NCI-H748 (cell line): ENCODE data around the gene AFF3.
A peak's percentile ranks its signal among the peaks of the same experiment; 100 is the strongest.

Experiments
- DNase-seq: peaks from one replicate; lab custom pipeline; 2025; ENCODE audit not compliant: unreplicated experiment; lab: John Stamatoyannopoulos, UW

The AFF3 gene

GRCh38 chr2:100013892-100014677 lies 128.3 kb downstream of the AFF3 start:
- no peak for DNase-seq

- no peak for DNase-seq
Observed at GRCh38 chr2:100012561-100012960, 129.8 kb downstream of the AFF3 start.

DNA sequence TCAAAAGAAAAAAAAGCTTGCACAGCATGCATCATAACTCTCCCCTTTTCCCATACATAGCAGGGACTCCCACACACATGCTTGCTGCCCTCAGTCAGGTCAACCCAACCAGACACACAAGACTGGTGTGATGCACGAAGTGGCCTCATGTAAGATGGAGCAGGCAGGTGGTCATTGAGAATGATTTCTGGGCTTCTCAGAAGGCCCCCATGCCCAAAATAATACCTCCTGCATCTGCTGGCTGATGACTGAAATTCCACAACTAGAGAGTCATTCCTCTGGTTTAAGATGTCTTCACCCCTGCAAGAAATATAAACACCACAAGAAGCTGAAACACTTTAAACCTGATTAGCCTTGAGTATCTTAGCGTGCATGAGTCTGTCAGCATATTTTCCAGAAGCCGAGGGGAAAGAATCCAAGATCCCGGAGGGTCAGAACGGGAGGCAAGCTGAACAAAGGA lies 131.1 kb downstream of the AFF3 start:
- DNase-seq, result no peak

GRCh38 chr2:100010606-100011005 lies 131.8 kb downstream of the AFF3 start:
- DNase-seq, result no peak

DNA sequence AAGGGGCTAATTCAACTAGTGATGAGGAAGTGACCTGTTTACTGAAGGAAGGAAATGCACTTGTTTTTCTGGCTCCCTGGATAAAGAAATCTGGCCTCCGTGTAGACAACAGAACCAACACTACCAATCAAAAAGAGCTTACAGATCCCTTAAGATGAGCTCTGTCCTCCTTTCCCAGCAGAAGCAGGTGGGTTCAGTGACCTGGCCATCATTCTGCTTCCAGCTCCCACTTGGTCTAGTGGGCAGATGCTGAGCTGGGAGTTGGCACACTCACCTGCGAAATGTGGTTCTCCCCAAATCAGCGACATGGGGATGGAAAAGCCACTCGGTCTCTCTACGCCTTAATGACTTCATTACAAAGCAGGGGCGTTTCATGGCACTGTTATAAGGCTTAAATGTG lies 132.6 kb downstream of the AFF3 start:
- DNase-seq, result no peak

DNA sequence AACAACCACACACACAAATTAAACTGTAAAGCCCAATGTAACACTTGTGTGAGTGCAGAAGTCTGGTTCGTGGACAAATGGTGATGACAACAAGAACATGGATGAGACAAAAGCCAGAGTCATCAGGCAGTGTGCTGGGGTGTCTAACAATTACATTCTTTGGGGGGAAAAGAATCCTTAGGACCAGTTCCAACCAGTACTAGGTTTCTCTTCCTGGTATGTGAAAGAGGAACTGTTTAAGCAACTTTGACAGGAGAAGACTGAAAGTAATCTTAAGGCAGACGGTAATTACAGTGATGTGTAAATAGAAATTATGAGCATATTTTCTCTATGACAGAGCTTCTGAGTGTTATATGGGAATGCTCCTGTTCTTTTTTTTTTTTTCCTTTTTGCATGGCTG lies 133.4 kb downstream of the AFF3 start:
- no peak for DNase-seq

DNA sequence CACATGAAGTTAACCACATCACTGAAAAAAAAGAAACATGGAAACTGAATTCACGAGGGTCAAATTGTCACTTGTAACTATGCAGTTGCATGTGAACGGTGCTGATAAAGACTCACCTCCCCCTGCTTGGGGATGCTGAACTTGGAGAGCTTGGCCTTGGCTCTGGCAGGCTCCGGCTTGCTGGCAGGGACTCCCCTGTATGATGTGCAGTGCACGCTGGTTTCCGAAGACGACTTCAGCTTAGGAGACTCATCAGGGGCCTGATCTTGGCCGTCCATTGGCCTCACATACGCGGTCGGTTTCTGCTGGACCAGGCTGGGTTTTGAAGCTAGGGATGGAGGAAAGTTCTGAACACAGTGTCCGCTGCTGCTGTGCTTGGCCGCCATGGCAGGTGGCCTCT lies 135.9 kb downstream of the AFF3 start:
- no peak for DNase-seq

GRCh38 chr2:100004959-100005387 lies 137.4 kb downstream of the AFF3 start:
- DNase-seq, result no peak

- no peak for DNase-seq
Observed at GRCh38 chr2:100004348-100004884, 138.0 kb downstream of the AFF3 start.

DNA sequence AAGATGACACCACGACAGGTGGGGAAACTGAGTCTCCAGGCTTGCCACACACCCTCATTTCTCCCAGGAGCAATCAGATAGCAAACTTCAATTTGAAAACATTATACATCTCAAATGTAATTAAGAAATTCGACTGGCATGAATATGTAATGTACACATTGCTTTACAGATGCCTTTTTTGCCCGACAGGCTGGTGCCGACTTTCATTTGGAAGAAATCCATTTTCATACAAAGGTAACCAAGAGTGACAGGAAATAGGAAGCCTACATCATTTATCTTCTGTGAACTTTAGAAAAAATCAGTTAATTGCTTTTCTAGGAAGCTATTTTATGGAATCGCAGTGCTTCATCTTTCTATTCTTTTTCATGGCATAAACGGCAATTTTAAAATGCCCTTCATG lies 140.3 kb downstream of the AFF3 start:
- no peak for DNase-seq

GRCh38 chr2:100000915-100001707 lies 141.3 kb downstream of the AFF3 start:
- no peak for DNase-seq

DNA sequence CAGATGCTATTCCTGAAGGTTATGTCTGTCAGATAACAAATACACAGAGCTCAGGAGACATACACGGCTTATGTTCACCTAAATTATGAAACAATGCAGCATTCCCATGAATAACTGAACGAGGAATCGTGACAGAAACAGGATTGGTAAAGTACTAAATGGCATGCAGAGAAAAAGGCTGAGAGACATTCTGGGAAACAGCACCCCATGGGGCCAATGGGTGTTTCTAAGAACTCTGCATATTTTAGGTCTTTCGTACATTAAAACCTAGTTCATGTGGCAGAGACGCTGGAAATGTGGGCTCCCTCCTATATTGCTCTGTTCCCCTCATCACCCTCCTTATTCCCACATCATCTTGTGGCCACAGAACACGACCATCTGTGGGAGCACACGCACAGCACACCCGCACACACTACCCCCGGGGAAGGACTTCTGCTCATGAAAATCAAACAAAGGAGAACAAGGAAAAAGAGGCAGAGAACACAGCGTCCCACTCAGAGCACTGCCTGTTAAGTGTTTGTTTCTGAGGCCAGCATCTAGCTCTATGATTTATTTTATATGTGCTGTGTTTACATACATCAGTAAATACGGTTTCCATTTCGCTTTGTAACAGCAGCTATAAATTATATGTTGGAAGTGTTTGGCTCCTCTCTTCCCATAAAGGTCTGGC lies 143.6 kb downstream of the AFF3 start:
- DNase-seq, result peak; percentile 16

DNA sequence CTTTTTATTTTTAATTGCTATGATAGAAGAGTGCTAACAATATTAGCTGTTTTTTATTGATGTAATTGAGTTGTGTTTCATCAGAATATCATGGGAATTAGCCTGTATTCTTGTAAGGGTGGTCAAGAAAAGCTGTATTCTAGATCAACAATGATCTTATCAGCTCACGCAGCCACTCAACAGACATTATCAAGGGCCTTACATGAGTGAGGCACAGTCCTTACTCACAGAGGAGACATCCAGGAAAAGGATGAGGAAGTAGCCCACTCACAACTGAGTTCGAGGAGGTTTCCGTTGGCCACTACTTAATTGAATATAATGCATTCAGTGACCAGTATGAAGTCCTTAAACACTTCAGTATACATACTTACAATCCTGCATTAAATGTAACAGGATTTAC lies 152.5 kb downstream of the AFF3 start:
- no peak for DNase-seq

DNA sequence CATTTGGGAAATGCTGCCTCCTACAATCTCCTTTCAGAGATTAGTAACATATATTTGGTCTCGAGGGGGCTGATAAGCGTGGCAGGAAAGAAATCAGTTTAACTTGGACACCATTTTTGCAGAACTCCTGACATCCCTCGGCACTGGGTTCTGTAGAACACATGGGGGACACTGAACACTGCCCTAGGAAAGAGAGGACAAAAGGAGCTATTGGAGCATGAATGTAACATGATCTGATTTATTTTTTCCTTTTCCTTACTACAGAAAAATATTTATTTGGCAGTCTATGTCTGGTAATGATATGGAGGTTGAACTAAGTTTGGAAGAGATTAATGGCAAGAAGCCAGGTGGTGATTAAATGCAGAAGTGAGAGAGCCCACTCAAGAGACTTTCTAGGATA lies 153.8 kb downstream of the AFF3 start:
- no peak for DNase-seq

DNA sequence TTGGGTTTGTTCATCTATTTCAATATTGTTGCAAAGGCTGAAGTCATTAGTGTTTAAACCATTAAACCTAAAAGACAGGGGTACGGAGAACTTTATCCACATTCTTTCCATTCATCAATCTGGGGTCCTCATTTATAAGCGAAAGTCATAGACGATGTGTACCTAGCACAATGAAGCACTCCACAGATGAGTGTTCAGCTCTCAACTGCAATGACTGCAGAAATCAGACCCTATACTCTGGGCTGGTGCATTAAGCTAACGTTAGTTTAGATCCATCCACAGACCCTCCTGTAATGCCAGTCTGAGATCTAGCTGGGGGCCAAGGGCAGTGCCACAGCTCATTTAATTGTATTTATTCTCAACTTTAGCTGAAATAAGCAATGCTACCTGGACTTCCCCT lies 155.2 kb downstream of the AFF3 start:
- DNase-seq, result peak; percentile 48

GRCh38 chr2:99984799-99985515 lies 157.4 kb downstream of the AFF3 start:
- no peak for DNase-seq

- no peak for DNase-seq
Observed at GRCh38 chr2:99982744-99983143, 159.6 kb downstream of the AFF3 start.

DNA sequence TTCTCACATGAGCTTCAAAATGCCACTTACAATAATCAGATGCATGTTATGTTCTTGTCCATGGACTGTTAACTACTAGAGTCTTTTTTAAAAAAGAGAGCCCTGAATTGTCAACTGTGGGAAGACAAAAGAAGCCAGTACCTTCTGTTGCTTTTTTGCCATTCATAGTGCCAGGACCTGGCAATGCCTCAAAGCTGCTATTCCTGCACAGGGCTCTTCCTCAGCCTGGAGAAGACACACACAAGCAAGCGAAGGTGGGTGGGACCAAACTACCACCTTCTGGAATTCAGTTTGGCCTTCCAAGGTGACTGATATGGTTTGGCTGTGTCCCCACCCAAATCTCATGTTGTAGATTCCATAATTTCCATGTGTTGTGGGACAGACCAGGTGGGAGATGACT lies 160.6 kb downstream of the AFF3 start:
- no peak for DNase-seq

GRCh38 chr2:99980176-99980575 lies 162.2 kb downstream of the AFF3 start:
- no peak for DNase-seq

DNA sequence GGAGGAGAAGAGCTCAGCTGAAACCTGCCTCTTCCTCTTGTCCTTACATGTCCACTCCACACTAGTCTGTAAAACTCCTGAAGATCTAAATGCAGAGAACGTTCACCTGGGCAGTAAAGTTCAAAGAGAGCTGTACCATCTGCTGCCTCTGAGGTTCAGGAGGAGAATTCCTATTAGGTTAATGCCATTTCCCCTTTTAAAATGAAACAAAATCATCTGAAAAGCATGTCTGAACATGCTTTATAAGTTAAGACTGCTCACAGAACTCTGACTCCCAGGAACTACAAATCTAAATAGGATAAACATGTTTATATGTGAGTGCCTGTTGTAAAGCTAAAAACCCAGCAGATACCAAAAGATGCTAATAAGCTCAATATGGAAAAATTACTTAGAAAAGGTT lies 164.4 kb downstream of the AFF3 start:
- DNase-seq, result no peak

DNA sequence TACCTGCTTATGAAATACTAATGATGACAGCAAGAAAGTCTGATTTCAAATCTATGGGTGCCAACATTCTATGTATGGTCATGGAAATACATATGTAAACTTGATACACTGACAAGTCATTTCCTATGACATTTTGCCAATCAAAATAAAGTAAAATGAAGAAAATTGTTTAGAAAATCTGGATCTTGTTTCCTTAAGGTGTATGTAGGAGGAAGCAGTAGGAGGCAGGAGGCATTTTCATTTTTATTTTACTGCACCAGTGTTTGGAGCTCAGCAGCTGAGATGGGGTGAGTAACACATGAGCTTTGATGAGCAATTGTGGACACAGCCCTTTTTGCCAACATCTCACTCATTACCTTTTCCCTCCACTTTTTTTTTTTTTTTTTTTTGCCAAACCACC lies 167.0 kb downstream of the AFF3 start:
- DNase-seq, result no peak
